ENCODE data around the gene FAM20A. TPM values are rescaled to one million over a fixed set of nuclear protein-coding genes. Genes with fewer than 3 reads are reported as not detected.

The FAM20A gene
- total RNA-seq, 4 donors from 2014 or later: 13.1 to 55.8 (median 15.1) TPM

- ATAC-seq (ENCODE audit: low FRiP score) (no peak), DNase-seq (ENCODE audit: low spot score) (no peak)
- TF ChIP-seq CTCF (IDR thresholded peaks at IDR 0.05): no peak
These were observed 19.1 kb downstream of the FAM20A start for GRCh38 chr17:68581863-68582645.

- TF ChIP-seq CTCF (IDR thresholded peaks at IDR 0.05): no peak
- ATAC-seq (ENCODE audit: low FRiP score) (peak; percentile 89), DNase-seq (ENCODE audit: low spot score) (no peak)
These were observed 20.9 kb downstream of the FAM20A start for GRCh38 chr17:68580236-68580770.

- TF ChIP-seq CTCF (IDR thresholded peaks at IDR 0.05): no peak
- ATAC-seq (ENCODE audit: low FRiP score): no peak
- DNase-seq (ENCODE audit: low spot score): no peak
These were observed 21.8 kb downstream of the FAM20A start for GRCh38 chr17:68579194-68579927.

GRCh38 chr17:68578236-68578635 is 22.9 kb downstream of the FAM20A start:
- TF ChIP-seq CTCF (IDR thresholded peaks at IDR 0.05): no peak
- no peak for DNase-seq (ENCODE audit: low spot score)
- ATAC-seq (ENCODE audit: low FRiP score): no peak

- DNase-seq (ENCODE audit: low spot score) (no peak), ATAC-seq (ENCODE audit: low FRiP score) (no peak)
- no peak for TF ChIP-seq CTCF (IDR thresholded peaks at IDR 0.05)
These were observed 23.7 kb downstream of the FAM20A start for GRCh38 chr17:68577497-68577821.

GRCh38 chr17:68576811-68577496 is 24.2 kb downstream of the FAM20A start:
- DNase-seq (ENCODE audit: low spot score) (no peak), ATAC-seq (ENCODE audit: low FRiP score) (peak; percentile 39)
- no peak for TF ChIP-seq CTCF (IDR thresholded peaks at IDR 0.05)
